Thyroid gland (tissue), 4 donors: ENCODE results near the gene SHANK2. TPM values are rescaled to one million over a fixed set of nuclear protein-coding genes. Genes with fewer than 3 reads are reported as not detected.
A peak's percentile ranks its signal among the peaks of the same experiment; 100 is the strongest.

ENCODE experiments used
- DNase-seq, 2 donors: peaks; one replicate each; pipeline ENCODE4 v3.0.0-alpha.2; 2019
- H3K27ac ChIP-seq, 3 donors: fragments of 200-600 bp; sonication (generic); 1 replicate in 2 of 3; 2 replicates in 1 of 3; pipeline ENCODE4 v1.5.1; 2016 to 2019; ENCODE audit warnings: mild to moderate bottlenecking in 1 of 3, moderate library complexity in 1 of 3
- H3K27me3 ChIP-seq: fragments of 200-600 bp; sonication (generic); one replicate; pipeline ENCODE4 v1.5.1; 2019
- H3K36me3 ChIP-seq, 2 donors: fragments of 200-600 bp; sonication (generic); one replicate each; pipeline ENCODE4 v1.5.1; 2016 to 2019
- H3K4me1 ChIP-seq, 2 donors: fragments of 200-600 bp; sonication (generic); one replicate each; pipeline ENCODE4 v1.5.1; 2017 to 2019
- H3K4me3 ChIP-seq, 3 donors: fragments of 200-600 bp; sonication (generic); replicated peaks in 1 of 3; 1 replicate in 2 of 3; 2 replicates in 1 of 3; pipeline ENCODE4 v1.5.1; 2016; ENCODE audit warnings: mild to moderate bottlenecking in 1 of 3
- H3K9me3 ChIP-seq: fragments of 200-600 bp; sonication (generic); one replicate; pipeline ENCODE4 v1.5.1; 2017
- POLR2A ChIP-seq, 2 donors: fragments of 450-650 bp; IDR thresholded peaks; one replicate each; pipeline ENCODE4 v1.6.1; 2017; ENCODE audit warnings: antibody characterized with exemption in 2 of 2, mild to moderate bottlenecking in 2 of 2, moderate library complexity in 1 of 2
- WGBS, 2 donors: methylation state at CpG; one replicate each; pipeline ENCODE4 v1.1.5; 2017; 5-methylcytosine and 5-hydroxymethylcytosine counted together
- intact Hi-C: fragments of 100-400 bp; cut with DNase I; formaldehyde crosslinking; loops from one replicate; pipeline ENCODE4 v1.15.1; 2023
- total RNA-seq, 4 donors: library from RNA; depleted of rRNA; stranded (reverse); fragments of >200 nt; gene quantifications; one replicate each; pipeline ENCODE4 v1.2.3, GENCODE V29; 2016
- TF ChIP-seq, protein P1 (sequence below), 6 experiments: fragments of 200-600 bp in 3 of 6; fragments of 450-650 bp in 3 of 6; sonication (generic) in 3 of 6; IDR thresholded peaks; one replicate each; pipeline ENCODE4 v1.5.1; 2016 to 2019; ENCODE audit warnings: antibody characterized with exemption in 6 of 6, mild to moderate bottlenecking in 2 of 6, inconsistent platforms in 1 of 6, moderate library complexity in 1 of 6

Gene SHANK2
- total RNA-seq, 4 donors from 2014 or later, result 55.6 to 126 (median 90.8) TPM

DNA sequence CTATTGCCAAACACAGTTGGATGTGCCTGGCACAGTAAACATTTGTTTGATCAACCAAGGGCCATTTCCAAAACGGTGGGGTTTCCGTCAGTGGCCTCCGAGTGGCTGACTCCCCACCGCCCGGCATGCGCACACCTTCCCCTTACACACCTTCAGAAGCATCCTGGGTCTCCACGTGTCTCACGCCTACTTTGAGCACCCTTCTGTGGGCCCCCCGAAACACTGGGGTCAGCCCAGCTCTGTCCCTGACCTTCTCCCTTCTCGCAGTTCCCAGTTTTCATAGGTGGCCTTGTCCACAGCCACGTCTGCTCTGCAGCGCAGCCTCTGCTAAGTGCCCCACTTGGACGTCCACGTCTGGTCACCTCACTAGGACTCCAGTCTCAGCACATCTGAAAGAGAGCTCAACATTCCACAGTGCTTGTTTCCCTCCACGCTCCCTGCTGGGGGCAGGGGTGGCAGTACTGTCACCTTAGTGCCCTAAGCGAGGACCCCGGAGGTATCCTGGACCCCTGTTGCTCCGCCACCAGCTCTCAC is 13.2 kb upstream of the SHANK2 start:
- TF ChIP-seq, protein P1, sequence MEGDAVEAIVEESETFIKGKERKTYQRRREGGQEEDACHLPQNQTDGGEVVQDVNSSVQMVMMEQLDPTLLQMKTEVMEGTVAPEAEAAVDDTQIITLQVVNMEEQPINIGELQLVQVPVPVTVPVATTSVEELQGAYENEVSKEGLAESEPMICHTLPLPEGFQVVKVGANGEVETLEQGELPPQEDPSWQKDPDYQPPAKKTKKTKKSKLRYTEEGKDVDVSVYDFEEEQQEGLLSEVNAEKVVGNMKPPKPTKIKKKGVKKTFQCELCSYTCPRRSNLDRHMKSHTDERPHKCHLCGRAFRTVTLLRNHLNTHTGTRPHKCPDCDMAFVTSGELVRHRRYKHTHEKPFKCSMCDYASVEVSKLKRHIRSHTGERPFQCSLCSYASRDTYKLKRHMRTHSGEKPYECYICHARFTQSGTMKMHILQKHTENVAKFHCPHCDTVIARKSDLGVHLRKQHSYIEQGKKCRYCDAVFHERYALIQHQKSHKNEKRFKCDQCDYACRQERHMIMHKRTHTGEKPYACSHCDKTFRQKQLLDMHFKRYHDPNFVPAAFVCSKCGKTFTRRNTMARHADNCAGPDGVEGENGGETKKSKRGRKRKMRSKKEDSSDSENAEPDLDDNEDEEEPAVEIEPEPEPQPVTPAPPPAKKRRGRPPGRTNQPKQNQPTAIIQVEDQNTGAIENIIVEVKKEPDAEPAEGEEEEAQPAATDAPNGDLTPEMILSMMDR (IDR thresholded peaks at IDR 0.05), result no peak
- TF ChIP-seq POLR2A (IDR thresholded peaks at IDR 0.05), result no peak
- no peaks in the 10 kb centered on the region for H3K36me3 ChIP-seq
- H3K4me3 ChIP-seq, result no peak overlapping the region
- no peaks in the 10 kb centered on the region for H3K4me1 ChIP-seq
- no peak for DNase-seq
- H3K27ac ChIP-seq, result no peak overlapping the region
- intact Hi-C loops, result no loop called here
- WGBS, 2 donors, result 84 to 87% methylated on average over 18 of the region's 18 CpGs
- no peaks in the 10 kb centered on the region for H3K27me3 ChIP-seq
- H3K9me3 ChIP-seq, result no peaks in the 10 kb centered on the region

DNA sequence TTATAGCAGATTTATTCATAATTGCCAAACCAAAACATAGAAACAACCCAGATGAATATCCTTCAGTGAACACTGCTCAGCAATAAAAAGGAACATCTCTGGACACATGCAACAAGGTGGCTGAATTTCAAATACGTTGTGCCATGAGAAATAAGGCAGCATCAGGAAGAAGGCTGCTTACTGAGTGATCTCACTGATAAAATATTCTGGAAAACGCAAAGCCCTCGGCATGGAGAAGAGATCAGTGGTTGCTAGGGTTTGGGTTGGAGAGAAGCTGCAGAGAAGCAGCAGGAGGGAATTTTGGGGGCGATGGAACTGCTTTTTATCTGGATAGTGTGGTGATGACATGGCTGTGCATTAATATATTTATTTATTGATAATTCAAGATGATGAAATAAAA is 11.0 kb upstream of the SHANK2 start:
- TF ChIP-seq, protein P1 (IDR thresholded peaks at IDR 0.05), result no peak
- no peak for TF ChIP-seq POLR2A (IDR thresholded peaks at IDR 0.05)
- no peak overlapping the region for H3K27ac ChIP-seq
- no peak overlapping the region for H3K4me3 ChIP-seq
- DNase-seq, result no peak
- intact Hi-C loops, result no loop called here
- H3K36me3 ChIP-seq, result no peaks in the 10 kb centered on the region
- WGBS, 2 donors, result 63 to 78% methylated on average over 4 of the region's 4 CpGs
- no peaks in the 10 kb centered on the region for H3K4me1 ChIP-seq
- no peaks in the 10 kb centered on the region for H3K9me3 ChIP-seq
- H3K27me3 ChIP-seq, result no peaks in the 10 kb centered on the region

DNA sequence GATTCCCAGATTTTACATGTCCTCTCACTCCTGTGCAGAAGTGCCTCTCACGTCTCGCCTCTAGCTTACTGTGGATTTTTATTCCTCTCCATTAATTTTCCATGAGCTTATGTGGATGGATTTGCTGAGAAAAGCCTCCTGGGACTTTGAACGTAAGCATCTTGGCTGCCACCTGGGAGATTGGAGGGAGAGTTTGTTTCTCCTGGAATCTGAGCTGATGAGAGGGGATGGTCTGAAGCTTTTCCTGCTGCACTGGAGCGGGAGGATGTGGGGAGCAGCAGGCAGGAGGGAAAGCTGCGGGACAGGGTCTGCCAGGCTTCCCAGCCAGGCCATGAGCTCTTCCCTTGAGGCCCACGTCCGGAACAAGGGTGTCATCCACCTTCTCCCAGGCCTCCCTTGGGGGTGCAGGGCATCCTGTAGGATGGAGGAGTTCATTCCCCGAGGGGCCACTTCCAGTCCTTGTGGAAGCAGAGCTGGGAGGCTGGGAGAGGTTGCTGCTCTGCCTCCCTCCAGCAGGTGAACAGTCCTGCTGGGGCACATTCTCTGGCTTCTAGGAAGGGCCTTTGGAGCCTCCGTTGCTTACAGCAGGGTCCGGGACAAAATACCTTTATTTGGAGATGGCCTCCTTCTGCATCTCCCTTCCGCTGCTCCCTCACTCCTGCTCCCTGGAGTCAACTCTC is 3.6 kb upstream of the SHANK2 start:
- intact Hi-C loops, result no loop called here
- Histone ChIP-seq H3K27ac (peak overlapping the region in 1 of 3 donors; percentile 18), H3K4me3 (no peak overlapping the region), H3K9me3 (no peaks in the 10 kb centered on the region), H3K4me1 (peaks cover 9 to 20% of the 10 kb centered on the region in 2 donors), H3K36me3 (no peaks in the 10 kb centered on the region), H3K27me3 (no peaks in the 10 kb centered on the region)
- 60 to 66% methylated on average over 10 to 11 of the region's 11 CpGs for WGBS, 2 donors
- no peak for DNase-seq
- TF ChIP-seq, protein P1 (IDR thresholded peaks at IDR 0.05), result no peak
- TF ChIP-seq POLR2A (IDR thresholded peaks at IDR 0.05), result no peak

DNA sequence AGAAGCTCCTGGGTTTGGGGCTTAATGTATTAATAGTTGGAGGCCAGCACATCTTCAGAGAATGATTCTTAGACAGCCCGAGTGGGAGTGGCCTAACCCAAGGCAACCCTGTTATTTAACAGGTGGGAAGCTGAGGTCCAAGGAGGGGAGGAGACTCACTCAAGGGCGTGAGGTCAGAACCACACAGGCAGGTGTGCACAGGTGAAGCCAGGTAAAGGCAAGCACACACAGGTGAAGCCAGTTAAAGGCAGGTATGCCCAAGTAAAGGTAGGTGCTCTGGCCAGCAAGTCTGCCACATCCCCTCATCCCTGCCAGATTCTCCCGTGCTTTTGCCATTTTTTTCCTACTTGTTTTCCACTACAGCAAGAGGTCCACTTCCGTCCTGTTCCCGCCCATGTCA is 2.9 kb upstream of the SHANK2 start:
- no peak for TF ChIP-seq POLR2A (IDR thresholded peaks at IDR 0.05)
- TF ChIP-seq, protein P1 (IDR thresholded peaks at IDR 0.05), result no peak
- Histone ChIP-seq H3K27me3 (no peaks in the 10 kb centered on the region), H3K4me1 (peaks cover 15 to 26% of the 10 kb centered on the region in 2 donors), H3K4me3 (no peak overlapping the region), H3K9me3 (no peaks in the 10 kb centered on the region), H3K27ac (peak overlapping the region in 1 of 3 donors; percentile 18), H3K36me3 (no peaks in the 10 kb centered on the region)
- DNase-seq, result peak; percentile 40 to 53
- WGBS, 2 donors, result 61 to 74% methylated on average over 5 of the region's 5 CpGs
- intact Hi-C loops, result no loop called here

DNA sequence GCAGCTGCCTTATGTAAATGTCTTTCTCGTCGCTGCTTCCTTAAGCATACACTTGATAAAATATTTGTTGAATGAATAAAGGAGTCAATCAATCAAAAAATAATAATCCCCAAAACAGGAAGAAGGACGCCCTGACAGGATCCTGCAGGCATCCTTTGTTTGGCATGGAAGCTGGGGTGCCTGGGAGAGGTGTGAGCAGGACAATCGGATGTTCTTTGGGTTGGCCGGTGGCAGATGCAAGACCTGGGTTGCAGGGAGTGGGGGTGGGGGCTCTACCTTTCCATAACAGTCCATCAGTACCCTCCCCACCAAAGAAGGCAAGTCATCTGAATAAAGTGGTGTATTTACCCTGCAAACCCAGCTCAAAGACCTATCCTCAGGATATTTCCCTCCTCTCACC is 1.4 kb upstream of the SHANK2 start:
- WGBS, 2 donors, result 39 to 46% methylated on average over 5 of the region's 5 CpGs
- no peaks in the 10 kb centered on the region for H3K27me3 ChIP-seq
- H3K36me3 ChIP-seq, result no peaks in the 10 kb centered on the region
- no peaks in the 10 kb centered on the region for H3K9me3 ChIP-seq
- TF ChIP-seq POLR2A (IDR thresholded peaks at IDR 0.05), result no peak
- TF ChIP-seq, protein P1 (IDR thresholded peaks at IDR 0.05), result no peak
- H3K27ac ChIP-seq, result peak overlapping the region; percentile 78 to 90 (median 85)
- intact Hi-C loops, result loop anchor here (5.0 kb wide), 1 partner anchor 111 kb away; no protein-coding TSS in a partner anchor
- no peak for DNase-seq
- peaks cover 29 to 37% of the 10 kb centered on the region in 2 donors for H3K4me1 ChIP-seq
- H3K4me3 ChIP-seq, result no peak overlapping the region
